ENCODE measurements around the gene POU2F3.

DNA sequence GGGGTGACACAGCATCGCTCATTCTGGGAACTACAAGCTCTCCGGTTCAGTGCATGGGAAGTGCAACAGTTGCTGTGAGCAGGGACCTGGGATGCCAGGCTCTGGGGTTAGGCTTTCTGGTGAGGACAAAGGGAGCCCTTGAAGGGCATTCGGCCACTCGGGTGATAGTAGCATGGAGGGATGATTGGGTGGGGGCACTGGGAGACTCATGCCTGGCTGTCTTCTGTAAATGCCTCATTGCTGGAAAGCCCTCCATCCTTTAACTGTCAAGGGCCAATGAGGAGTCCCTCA lies 19.2 kb upstream of the POU2F3 start:
- TF ChIP-seq CTCF (IDR thresholded peaks at IDR 0.05 in 4 of 5, conservative IDR thresholded peaks at IDR 0.05 in 1 of 5) (no peak), POLR2A (IDR thresholded peaks at IDR 0.05) (no peak)

All from gastrocnemius medialis (tissue), 4 donors.